ENCODE data around the gene FAM184A.

DNA sequence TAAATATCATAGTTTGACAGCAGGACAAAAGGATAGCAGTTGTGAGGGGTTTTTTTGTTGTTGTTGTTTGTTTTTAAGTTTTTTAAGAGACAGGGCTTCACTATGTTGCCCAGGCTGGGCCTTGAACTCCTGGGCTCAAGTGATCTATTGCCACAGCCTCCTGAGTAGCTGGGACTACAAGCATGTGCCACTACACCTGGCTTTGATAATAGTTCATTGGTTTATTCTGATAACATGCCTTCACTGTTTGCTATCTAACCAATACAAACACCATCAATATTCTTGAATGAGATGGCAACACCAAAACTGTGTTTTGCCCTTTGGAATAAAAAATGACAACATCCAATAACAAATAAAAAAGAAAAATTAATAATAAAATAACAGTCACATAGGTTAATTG is 41.2 kb downstream of the FAM184A start:
- TF ChIP-seq EZH2 (IDR thresholded peaks at IDR 0.05; ENCODE audit: borderline replicate concordance, low read depth, low read length, severe bottlenecking): no peak
- TF ChIP-seq, protein P1, sequence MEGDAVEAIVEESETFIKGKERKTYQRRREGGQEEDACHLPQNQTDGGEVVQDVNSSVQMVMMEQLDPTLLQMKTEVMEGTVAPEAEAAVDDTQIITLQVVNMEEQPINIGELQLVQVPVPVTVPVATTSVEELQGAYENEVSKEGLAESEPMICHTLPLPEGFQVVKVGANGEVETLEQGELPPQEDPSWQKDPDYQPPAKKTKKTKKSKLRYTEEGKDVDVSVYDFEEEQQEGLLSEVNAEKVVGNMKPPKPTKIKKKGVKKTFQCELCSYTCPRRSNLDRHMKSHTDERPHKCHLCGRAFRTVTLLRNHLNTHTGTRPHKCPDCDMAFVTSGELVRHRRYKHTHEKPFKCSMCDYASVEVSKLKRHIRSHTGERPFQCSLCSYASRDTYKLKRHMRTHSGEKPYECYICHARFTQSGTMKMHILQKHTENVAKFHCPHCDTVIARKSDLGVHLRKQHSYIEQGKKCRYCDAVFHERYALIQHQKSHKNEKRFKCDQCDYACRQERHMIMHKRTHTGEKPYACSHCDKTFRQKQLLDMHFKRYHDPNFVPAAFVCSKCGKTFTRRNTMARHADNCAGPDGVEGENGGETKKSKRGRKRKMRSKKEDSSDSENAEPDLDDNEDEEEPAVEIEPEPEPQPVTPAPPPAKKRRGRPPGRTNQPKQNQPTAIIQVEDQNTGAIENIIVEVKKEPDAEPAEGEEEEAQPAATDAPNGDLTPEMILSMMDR (IDR thresholded peaks at IDR 0.05; ENCODE audit: borderline replicate concordance, extremely low read depth, low read length, poor library complexity, severe bottlenecking): no peak
